NCI-H2029 treated with DMSO at 0.1 percent for 48 hours (cell line): ENCODE data around the gene UQCC5.
"Not testable (repeated sequence)": the region's sequence is repeated elsewhere in the genome, so short reads cannot be mapped to it uniquely, and the experiment has no call there.

Experiments
- DNase-seq: peaks from one replicate; lab custom pipeline; 2025; lab: John Stamatoyannopoulos, UW

UQCC5 gene

DNA sequence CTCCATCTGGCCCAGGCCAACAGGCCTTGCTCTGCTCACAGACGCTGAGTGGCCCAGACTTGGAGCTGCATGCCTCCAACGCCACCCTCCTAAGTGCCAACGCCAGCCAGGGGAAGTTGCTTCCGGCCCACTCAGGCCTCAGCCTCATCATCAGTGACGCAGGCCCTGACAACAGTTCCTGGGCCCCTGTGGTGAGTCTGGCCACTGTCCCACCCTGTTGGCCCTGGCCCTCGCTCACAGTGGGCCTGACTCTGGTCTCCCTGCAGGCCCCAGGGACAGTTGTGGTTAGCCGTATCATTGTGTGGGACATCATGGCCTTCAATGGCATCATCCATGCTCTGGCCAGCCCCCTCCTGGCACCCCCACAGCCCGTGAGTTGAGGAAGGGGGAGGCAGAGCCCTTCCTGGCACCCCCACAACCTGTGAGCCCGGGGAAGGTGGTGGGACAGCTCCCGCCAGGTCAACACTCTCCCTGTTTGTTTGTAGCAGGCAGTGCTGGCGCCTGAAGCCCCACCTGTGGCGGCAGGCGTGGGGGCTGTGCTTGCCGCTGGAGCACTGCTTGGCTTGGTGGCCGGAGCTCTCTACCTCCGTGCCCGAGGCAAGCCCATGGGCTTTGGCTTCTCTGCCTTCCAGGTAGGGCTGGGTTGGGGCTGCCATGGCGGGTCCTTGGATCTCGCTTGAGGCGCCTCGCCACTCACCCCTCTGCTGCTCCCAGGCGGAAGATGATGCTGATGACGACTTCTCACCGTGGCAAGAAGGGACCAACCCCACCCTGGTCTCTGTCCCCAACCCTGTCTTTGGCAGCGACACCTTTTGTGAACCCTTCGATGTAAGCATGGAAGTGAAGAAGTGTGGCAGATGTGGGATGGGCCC is 12.8 kb upstream of the UQCC5 start:
- DNase-seq = no peak

DNA sequence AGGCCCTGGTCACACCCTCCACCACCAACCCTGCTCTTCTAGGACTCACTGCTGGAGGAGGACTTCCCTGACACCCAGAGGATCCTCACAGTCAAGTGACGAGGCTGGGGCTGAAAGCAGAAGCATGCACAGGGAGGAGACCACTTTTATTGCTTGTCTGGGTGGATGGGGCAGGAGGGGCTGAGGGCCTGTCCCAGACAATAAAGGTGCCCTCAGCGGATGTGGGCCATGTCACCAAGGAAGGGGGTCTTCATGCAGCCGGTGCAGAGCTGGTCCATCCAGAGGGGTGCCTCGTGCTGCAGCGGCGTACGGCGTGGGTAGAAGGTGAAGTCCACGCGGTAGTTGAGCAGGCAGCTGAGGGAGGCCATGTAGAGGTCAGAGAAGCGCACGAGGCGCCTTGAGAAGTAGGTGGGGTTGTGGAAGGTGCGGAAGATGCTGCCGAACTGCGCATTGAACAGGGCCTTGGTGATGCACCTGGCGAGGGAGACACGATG is 12.1 kb upstream of the UQCC5 start:
- DNase-seq = no peak

DNA sequence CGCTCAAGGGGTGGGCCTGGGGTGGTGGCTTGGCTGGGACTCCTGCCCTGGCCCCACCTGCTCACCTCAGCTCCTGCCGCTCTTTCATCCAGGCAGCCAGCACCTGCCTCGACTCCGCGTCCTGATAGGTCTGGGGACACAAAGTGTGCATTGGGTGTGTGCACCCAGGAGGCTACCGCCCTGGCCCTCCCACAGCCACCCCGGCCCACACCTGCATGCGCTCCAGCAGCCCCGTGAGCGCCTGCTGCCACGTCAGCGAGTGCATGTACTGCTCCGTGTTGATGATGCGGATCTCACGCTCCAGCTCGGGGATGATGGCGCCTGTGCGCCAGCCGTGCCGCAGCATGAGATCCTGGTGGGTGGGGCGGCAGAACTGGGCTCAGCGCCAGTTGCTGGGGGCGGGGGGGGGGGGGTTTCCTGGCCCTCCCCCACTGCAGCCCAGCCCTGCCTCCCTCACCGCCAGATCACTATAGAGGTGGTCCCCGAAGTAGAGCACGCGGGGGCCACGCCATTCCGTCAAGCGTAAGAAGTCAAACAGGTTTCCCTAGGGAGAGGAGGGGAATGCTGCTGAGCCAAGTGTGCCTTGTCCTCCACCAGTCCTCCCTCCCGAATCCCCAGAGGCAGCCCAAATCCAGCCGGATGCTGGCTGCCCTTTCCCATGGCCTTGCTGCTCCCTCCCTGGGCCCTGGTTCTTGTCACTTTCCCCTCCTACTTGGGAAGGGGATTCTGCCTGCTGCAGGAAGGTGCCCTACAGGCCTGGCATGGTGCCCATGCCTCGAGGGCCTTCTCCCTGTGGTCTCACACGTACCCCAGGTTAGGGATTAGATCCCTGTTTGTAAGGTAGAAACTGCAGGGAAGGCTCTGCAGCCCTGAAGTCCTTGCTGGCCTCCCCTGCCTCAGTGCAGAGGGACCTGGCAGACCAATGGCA is 11.4 kb upstream of the UQCC5 start:
- DNase-seq = no peak

DNA sequence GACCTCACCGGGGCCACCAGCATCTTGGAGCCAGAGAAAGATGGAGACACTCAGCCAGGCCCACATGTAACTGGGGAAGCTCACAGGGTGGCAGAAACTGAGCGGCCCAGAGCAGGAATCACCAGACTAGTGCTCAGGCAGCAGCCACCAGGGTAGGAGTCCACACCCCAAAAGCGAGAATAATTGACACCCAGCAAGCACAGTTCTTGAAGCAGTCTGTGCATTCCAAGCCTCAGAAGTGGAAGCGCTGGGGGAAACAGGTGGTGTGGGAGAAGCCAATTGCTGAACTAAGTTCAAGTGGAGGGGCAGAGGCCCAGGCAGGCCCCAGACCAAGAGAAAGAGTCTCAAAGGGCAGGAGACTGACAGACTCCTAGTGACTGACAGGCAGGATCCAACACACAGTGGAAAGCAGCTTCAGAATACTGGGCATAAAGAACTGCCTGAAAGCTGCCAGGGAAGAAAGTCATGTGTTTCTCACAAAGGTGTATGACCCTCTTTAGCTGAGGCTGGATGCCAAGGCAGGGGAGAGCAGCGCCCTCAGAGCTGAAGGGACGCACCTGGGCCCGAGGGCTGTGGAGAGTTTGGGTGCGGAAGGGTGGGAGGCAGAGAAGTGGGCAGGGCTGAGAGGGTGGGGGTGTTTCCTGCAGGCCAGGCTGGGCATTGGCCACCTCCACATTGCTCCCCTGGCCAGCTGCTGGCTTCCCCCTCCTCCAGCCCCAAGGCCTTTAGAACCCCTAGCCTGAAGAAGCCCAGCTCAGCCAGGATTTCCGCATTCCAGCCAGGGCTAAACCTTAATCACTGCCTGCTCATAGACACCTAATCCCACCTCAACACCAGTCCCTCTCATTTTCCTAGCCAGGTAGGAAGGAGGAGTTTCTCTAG is 10.5 kb upstream of the UQCC5 start:
- no peak for DNase-seq

DNA sequence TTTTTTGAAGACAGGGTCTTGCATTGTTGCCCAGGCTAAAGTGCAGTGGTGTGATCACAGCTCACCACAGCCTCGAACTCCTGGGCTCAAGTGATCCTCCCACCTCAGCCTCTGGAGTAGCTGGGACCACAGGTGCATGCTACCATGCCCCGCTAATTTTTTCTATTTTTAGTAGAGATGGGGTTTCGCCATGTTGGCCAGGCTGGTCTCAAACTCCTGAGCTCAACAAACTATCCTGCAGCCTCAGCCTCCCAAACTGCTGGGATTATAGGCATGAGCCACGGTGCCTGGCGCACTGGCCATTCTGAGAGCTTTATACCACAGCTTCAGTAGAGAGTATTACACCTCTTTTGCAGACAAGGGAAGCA is 9.8 kb upstream of the UQCC5 start:
- not testable (repeated sequence) for DNase-seq

DNA sequence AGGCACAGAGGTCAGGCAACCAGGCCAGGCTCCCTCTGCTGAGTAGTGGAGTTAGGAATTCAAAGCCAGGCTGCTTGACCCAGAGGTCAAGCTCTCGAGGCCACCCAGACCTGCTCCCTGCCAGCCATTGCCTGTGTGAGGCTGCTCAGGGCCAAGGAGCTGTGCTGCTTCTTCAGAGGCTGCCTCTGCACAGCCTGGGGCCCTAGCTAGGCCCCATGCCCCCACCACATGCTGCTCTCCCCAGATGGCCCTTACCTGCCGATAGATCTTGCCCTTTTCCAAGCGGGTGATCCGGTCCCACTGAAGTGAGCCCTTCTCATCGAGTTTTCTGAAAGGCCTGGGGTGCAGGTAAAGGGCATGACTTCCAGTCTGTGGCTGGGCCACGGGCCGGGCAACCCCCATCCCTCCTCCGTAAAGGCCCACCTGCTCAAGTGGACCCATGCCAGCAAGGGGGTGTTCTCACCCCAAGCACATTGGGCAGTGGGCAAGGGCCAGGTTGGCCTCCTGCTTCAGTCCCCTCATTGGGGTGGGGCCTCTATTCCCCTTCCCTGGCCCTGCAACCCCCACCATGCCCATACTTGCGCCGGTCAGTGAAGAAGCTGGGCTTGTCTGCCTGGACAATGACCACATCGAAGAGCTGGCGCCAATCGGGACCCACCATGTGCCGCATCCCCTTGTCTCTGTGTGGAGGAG is 9.2 kb upstream of the UQCC5 start:
- no peak for DNase-seq

DNA sequence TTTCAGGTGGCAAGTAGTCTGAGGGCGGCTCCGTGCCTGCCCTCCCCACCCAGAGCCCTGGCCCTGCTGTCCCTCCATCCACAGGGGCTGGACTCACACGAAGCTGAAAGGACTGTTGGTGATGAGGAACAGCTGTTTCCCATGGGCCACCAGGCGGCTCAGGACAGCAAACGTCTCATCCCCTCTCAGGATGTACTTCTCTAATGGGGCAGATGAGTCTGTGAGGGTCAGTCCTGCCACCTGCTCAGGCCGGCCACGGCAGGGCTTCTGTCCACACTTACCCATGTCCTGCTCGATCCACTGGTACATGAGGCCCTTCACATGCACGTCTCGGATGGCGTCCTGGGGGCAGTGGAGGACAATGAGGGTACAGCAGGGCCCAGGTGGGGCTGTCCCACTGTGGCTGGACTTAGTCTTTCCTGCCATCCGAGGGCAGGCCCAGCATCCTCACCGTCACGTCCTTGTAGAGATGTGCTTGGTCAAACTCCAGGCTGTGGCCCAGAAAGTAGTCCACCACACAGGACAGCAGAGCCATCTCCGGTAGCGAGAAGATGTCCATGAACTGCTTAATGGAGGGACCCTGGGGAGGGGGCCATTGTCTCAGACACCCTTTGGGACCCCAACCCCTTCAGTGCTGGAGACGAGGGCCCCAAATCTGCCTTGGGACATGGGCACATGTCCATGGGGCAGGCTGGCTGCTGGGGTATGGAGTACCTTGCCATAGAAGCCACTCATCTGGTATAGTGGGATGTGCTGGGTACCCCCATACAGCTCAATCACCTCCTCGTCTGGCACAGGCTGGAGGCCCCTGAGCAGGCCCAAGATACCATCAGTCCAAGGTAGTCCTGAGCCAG is 8.4 kb upstream of the UQCC5 start:
- no peak for DNase-seq

DNA sequence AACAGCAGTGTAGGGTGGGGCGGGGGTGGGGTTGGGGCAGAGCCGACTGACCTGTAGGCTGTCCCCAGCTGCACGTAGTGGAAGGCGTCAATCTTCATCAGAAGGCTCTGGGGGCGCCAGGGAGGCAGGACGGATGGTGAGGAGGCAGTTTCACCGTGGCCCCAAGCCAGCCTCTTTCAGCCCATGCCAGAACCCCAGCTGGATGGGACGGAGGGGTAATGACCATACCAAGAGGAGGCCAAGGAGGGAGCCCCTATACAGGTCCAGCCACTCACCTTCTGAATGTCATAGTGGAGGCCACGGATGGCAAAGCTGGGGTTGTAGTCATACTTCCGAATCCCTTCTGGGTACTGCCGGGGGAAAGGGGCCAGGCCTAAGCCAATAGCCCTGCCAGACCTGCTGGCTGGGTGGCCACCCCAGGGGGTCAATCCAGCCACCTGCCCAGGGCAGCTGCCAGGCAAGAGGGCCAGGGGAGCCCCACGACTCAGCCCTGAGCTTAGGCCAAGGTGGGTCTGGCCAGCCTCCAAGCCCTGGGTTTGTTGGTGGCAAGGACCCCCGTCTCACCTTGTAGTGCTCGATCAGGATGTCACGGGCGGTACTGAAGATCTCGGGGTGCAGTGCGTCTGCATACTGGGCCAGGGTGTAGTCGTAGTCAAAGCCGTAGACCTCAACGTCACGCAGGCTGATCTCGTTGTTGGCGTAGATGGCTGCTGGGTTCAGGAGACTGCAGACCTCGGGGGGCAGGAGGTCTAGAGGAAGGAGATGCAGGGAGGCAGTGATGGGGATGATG is 7.6 kb upstream of the UQCC5 start:
- no peak for DNase-seq

DNA sequence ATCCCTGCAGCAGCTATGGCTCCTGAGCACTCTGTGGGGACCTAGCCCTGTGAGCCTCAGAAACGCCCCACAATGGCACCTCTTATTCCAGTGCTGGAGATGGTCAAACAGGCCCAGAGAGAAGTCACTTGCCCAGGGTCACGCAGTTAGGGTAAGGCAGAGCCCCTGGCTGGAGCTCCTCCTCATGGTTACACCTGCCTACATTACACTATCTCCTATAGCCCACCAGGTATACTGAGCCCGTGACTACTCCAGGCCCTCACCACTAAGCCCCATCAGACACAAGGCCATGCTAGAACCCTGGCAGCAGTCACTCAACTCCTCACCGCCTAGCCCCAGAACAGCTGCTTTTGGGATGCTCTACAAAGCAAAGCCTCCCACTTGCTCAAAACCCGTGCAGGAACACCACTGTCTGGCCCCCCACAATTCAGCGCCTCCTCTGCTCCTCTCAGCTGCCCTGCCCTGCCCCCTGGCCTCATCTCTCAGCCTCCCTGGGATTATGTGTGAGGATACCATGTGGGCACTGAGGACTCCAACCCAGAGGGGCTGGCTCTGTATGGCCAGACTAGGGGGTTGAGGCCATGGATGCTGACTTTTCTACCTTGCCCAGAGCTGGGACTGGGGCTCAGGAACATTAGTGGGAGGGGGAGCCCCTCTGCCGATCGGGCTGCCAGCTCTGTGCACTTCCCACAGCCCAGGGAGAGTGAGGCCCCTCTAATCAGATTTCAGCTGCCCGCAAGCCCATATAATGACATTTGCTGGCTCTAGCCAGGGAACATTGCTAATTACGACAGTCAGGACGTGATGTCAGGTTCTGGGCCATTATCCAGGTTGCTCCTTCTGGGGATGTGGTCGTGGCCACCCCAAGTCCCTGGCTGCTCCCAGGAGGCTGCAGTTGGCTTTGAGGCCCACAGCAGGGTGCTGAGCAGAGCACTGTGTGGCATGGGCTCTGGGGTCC is 6.8 kb upstream of the UQCC5 start:
- DNase-seq = no peak

DNA sequence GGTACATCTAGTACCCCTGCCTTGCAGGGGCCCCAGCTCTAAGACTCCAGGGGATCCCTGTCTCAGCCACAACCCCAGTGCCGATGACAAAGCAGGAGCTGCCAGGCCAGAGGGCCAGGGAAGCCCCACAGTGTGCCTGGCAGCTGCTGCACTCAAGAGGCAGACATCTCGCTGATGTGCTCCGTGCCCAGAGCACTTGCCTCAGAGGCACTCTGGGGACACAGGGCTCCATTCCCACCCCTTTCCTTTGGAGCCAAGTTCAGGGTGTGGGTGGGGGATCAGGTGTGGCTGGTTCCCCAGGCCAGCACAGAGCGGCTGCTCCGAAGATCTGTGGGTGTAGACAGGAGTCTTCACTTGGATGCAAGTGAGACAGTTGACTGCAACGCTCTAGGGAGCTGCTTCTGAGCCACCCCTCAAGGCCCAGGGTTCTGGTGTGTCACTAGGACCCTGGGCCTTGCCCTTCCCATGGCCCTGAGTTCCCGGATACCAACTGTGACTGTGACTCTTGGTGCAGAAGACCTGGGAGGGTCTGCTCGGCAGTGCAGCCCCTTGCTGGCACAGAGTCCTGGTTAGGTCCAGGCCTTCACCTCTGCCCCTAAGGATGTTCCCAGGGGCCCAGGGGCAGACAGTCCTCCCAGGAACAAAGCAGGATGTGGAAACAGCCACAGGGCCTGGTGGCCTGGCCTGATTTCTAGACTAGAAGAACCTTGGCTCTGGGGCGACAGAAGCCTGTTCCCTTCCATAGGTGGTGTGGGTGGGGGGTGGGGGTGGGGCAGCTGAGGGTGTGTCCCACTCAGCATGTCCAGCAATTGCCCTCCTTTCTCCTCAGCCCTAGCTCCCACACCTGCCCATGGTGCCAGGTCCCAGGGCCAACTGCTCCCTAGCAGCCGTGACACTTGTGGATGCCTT is 5.2 kb upstream of the UQCC5 start:
- no peak for DNase-seq

DNA sequence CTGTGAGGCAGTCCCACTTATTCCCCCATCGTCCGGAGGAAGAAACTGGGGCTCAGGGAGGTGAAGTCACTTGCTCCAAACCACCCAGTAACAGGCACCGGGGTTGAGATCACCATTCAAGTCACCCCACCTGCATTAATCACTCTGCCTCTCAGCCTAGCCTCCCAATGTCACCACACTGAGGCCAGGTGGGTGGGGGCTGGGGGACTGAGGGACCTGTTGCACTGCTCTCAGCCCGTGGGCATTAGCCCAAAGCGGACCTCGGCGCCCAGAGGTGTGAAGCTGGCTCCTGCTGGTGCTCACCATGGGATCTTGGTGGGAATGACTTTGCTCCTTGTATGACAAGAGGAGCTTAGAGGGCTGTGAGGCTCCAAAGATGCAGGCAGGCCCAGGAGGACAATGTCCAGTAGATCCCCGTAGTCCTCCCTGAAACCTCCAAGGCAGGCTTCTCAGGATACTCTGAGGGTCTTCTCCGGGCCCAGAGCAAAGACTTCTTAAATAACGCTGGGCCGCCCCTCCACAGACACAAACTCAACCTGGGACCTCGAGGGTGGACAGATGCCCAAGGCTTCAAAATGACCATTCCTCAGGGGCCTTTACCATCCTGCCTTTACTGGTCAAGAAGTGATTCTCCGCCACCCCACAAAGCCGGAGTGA is 4.4 kb upstream of the UQCC5 start:
- DNase-seq = no peak

DNA sequence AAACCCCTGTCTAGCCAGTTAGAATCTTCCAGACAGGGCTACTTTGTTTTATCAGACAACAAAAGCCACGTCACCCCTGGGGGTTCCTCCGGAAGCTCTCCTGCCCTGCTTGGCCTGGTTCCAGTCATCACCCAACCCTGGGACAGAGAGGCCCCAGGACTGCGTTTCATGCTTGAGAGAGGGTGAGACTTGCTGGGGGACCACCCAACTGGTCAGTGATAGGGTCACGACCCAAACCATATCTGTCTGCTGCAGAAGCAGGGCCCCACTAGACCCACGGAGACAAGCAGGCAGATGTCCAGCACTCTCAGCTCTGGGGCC is 3.9 kb upstream of the UQCC5 start:
- no peak for DNase-seq

DNA sequence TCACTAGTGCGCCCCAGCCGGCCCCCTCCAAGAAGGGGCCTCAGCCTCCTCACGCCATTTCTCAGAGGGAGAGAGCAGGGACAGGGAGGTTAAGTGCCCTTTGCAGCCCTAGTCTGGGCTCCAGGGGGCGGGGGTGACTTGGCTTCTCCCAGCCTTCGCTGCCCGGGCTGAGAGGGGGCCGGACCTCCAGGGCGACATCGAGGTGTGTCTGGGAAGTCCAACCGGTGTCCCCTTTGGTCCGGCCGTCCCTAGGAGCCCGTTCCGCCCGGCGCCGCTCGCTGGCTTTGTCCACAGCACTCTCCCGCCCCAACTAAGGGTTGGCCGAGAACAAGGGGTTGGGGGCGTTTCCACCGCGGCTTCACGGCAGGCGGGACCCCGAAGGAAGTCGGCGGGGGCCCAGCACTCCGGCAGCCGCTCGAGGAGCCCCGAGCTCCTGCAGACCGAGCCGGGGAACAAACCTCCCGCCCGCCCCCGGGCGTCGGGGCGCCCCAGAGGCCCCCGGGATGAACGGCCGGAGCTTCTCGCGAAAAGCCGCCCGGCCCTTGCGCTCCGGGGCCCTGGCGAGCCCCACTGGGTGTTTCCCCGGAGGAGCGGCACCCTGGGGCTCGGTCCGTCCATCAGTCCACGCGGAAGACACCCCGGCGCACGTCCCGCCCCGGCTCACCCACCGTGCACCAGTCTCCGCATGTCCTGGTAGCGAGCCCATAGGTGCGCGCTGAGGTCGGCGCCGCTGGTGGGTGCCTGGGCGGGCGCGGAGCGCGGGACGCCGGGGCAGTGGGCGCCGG is 3.4 kb upstream of the UQCC5 start:
- no peak for DNase-seq

DNA sequence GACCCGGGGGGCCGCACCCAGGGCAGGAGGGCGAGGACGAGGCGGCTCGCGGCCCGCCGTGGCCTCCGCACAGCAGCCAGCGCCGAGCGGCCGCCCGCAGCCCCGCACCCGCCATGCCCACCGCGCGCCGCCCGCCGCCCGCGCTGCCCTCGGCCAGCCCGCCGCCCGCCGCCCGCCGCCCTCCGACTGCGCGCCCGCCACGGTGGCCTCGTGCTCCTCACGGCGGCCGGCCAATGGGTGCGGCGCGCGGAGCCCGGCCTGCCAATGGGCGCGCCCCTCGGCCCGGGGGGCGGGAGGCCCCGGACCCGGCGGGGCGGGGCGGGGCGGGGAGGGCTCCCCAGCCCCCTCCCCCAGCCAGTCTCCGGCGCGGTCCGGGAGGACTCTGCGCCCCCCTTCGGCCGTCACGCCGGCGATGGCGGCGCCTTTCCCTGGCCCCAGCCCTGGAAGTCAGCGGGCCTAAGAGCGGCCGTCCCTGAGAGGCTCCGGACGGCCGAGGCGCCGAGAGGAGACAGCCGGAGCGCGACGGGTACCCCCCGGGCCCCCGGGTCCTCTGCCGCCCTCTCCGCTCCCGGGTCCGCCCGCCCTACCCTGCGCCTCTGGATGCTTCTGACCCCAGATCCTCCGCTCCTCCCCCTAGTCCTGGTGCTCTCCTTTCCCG is 2.7 kb upstream of the UQCC5 start, which contains the start of gene NT5DC2:
Gene NT5DC2, minus strand, starts transcription at position 235 of the 658 bp plus-strand sequence. Its CDS starts 120 bp downstream, at position 115.
- DNase-seq = no peak
